GM12801 (cell line): ENCODE measurements around the gene VPS35L.

Source experiments
- TF ChIP-seq, protein P1 (sequence below): IDR thresholded peaks from one replicate; pipeline ENCODE4 v1.5.1; 2011; ENCODE audit warnings: control low read depth; ENCODE audit not compliant: insufficient read length; ENCODE audit errors: extremely low read depth

The VPS35L gene

DNA sequence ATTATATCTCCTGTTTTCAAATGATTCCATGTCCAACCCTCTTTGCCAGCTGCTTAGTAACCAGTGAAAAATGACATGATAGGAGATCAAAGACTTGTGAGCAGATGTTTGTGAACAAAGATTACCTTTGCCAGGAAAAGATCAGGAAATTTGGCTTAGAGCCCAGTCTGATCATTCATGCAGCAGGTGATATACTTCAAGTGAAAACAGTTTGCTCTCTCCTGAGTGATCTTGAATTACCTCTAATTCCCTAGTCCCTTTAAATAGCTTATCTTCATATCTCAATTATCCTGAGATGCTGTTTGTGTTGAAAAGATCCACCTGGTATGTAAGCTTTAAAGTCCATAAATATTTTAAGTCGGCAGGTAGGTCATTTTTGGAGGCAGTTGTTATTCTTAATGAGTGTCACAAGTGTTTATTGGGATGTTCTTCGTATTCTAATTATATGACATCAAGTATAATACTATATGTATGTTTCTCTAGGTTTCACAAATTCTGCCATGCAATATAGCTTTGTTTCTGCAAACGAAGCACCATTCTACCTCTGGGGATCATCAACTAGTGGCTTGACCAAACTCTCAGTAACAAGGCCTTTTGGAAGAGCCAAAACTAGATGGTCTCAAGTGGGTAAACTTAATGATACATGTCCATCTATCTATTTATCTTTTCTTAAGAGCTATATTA, 13.2 kb upstream of the VPS35L start:
- TF ChIP-seq, protein P1, sequence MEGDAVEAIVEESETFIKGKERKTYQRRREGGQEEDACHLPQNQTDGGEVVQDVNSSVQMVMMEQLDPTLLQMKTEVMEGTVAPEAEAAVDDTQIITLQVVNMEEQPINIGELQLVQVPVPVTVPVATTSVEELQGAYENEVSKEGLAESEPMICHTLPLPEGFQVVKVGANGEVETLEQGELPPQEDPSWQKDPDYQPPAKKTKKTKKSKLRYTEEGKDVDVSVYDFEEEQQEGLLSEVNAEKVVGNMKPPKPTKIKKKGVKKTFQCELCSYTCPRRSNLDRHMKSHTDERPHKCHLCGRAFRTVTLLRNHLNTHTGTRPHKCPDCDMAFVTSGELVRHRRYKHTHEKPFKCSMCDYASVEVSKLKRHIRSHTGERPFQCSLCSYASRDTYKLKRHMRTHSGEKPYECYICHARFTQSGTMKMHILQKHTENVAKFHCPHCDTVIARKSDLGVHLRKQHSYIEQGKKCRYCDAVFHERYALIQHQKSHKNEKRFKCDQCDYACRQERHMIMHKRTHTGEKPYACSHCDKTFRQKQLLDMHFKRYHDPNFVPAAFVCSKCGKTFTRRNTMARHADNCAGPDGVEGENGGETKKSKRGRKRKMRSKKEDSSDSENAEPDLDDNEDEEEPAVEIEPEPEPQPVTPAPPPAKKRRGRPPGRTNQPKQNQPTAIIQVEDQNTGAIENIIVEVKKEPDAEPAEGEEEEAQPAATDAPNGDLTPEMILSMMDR: no peak

- TF ChIP-seq, protein P1: no peak
Observed at GRCh38 chr16:19548144-19548543, 7.4 kb upstream of the VPS35L start.

DNA sequence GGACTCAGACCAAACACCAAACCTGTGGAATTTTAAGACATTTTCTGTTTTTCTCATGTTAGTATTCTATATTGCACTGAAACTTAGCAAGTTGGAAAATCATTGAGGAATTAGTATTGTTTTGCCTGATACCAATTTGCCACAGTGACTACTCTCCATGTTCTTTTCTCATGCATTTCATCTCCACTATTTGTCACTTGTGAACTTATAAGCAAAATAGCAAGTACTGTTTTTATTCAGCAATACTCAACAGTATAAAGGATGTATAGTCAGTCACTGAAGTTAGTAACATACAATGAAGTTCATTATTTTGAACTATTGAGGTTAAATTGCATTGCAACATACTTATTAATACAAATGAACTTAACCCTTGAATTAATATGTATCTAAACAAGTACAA, 5.8 kb upstream of the VPS35L start:
- TF ChIP-seq, protein P1: no peak

DNA sequence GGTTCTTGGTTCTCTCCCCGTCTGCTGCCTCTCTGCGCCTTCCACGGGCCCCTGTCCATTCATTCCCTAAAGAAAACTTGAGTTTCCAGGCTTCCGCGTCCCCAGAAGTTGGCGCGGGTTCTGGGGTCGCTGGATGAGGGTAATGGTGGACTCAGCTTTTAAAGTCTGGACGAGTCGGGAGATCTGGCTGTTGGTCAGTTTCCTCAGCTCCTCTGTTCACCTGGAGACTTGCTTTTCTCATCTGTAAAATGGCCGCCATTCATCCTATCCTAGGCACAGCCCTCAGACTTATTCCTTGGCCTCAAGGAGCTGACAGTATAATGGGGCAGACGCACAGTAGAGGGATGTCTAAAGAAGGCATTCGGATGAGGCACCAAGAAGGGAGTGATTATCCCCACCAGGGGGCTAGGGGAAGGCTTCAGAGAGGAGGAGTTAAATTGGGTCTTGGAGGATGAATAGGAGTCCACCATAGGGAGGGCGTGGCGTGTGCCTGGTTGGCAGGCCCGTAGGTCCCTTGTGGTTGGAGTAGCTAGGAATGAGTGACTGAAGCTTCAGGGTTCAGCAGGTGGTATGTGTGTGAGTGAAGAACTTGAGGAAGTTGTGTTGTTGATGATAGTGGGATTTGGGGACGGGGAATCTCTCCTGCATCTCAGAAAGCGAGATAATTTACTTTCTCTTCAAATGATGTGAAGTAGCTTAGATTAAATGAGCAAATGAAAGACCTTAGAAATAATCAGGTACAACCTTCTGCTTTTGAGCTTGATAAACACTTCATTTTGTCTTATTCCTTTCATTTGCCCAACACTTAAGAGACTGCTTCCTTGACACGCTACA, 652 bp downstream of the VPS35L start:
- TF ChIP-seq, protein P1: no peak

DNA sequence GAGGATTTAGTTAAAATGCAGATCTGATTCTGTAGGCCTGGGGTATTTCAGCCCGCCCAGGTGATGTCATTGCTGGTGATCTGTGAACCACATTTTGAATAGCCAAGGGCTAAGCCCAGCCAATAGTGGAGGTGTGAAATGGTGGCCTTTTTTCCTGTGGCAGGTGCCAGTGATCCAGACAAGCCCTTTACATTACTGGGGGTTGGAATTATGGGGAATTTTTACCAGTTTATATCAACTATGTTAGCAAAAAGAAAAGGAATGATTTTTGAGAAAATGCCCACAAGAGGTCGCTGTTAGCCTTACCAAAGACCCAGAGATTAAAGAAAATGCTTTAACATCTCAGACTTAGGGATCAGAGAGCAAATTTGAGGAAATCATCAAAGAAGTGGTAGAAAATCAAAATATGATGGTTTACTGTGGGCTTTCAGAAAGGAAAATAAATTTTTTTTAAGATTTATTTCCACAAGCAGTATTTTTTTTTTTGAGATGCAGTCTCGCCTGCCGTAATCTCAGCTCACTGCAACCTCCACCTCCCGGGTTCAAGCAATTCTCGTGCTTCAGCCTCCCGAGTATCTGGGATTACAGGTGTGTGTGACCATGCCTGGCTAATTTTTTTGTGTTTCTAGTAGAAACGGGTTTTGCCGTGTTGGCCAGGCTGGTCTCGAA, 3.9 kb downstream of the VPS35L start:
- TF ChIP-seq, protein P1: no peak

- TF ChIP-seq, protein P1: no peak
Observed at GRCh38 chr16:19560078-19560477, 4.6 kb downstream of the VPS35L start.

- TF ChIP-seq, protein P1: no peak
Observed at GRCh38 chr16:19563377-19563776, 7.9 kb downstream of the VPS35L start.
